Measurements from ENCODE around the gene TSC2. TPM values are rescaled to one million over a fixed set of nuclear protein-coding genes. Genes with fewer than 3 reads are reported as not detected.

TSC2 gene
- 29.4 and 80.4 TPM in 2 replicates for total RNA-seq (ENCODE audit: low replicate concordance)

DNA sequence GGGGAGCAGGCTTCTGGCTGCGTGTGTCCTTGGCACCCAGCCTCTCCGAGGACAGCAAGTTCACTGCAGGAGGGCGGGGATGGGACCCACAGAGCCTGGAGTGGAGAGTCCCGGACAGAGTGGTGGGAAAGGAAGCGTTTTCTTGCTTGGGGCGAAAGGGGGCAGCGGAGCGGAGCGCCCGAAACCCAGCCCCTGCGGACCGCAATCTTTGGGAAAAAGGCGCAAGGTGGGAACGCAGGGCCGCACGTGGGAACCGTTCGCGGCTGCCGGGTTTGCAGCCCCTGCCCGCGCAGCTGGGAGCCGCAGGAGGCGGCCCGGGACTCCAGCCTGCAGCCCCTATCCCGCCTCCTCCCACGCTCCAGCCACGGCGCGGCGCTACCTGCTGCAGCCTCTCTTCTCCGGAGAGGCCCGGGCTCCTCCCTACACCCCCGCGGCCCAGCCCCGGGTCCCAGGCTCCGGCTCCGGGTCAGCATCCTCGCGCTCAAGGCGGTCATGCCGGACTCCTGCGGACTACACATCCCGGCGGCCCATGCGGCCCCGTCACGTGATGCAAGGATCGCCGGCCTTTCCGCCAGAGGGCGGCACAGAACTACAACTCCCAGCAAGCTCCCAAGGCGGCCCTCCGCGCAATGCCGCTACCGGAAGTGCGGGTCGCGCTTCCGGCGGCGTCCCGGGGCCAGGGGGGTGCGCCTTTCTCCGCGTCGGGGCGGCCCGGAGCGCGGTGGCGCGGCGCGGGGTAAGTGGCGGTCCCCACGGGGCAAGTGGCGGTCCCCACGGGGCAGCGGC is at the start of gene TSC2, which contains the start of gene NTHL1:
TSC2 (plus strand) TSS at position 656 of the 786 bp plus-strand sequence. CDS start 631 bp downstream, outside the sequence.
NTHL1 (minus strand) TSS at position 505 of the 786 bp plus-strand sequence; CDS start at position 494, 11 bp downstream.

DNA sequence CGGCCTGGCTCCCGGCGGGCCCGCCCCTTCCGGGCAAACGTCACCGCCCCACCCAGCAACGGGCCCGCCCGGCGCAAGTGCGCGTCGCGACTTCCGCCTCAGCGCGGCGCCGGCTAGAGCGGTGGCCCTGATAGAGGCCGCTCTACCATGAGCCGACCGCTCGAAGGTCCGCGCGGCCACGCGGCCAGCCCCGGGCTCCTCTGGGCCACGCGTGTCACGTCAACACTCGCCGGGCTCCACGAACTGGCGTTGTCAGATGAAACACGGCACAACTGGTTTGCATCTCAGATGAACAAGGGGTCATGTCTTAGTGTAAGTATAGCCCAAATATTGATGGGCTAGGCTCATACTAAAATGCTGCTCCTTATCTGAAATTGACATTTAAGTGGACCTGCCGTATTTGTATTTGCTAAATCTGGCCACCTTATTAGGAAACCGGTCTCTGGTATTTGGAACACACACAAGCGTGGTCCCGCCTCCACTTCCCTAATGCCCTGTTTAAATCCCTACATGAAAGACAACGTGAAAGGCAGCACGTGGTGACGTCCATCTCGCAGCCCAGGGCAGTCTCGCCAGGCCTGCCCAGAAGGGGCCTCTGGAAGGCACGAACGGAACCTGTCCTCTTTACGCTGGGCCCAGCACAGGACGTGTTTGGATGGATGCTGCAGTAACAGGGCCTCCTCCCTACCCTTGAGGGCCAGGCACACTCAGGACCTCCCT is 37.8 kb upstream of the TSC2 start, which contains the start of gene ZNF598:
ZNF598 (minus strand) TSS at position 31 of the 720 bp plus-strand sequence.

DNA sequence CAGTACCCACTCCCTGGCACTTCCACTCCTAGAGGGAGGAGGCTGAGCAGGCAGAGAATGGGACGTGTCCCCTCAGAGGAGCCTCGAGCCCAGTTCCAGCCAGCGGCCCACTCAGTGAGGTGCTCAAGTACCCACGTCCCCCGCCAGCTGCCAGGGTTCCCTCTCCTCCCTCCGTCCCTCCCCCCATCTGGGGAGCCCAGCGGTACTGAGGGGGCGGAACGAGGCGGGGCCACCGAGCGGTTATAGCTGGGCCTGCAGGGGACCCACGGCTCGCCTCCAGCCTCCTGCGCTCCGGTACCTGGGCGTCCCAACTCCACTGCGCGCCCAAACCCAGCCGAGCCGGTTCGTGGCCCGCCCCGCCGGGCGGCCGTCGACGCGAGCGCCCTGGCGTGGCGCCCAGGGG is 28.3 kb upstream of the TSC2 start, which contains the start of gene NPW:
NPW (plus strand) TSS at position 268 of the 403 bp plus-strand sequence.

DNA sequence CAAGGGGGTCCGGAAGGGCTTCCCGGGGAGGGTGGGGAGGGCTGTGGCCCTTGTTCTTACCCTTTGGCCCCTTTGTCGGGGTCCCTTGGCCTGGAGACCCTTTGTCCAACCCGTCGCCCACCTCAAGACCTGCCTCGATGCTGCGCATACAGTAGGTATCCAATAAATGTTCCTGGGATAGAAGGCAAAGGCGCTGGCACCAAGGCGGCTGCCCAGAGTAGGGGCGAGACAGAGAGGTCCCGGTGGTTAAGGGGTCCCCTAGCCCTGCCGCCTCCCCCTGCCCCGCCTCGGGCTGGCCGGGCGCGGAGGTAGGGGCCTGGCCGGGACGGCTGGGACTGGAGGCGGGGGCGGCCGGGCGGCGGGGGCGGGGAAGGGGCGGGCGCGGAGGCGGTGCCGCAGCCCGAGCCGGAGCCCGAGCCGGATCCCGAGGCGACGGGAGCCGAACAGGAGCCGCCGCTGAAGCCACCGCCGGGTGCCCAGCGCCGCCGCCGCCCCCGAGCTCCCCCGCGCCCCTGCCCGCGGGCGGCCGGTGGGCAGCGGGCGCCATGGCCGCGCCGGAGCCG is 21.2 kb upstream of the TSC2 start, which contains the start of gene NHERF2:
NHERF2 (plus strand) TSS at position 442 of the 563 bp plus-strand sequence; CDS start at position 546, 104 bp downstream.

DNA sequence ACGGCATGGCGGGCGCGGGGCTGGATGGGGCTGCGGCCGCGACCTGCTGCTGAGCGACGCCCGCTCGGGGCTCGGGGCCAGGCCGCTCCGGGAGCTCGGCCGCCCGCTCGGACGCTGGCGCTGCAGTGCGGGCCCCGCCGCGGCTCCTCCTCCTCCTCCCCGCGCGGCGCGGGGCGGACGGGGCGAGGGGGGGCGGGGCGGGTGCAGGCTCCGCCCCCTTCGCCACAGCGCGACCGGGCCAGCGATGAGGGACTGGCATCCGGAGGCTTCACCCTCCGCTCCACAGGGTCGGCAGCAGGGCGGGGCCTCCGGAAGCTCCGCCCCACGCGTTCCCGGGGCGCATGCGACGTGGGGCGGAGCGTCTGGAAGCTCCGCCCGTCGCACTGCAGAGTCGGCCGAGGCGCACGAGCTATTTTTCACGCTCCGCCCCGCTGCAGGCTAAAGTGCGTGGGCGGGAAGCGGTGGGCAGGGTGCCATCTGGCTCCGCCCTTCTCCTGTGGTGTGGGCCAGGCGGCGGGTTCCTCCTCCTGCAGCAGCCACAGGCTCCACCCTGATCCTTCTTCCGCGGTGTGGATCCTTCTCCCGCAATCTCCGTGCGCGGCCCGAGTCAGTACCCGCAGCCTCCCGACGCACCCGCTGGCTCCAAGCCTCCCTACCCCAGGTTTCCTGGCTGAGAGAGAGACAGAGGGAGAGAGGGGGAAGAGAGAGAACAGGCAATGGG is 88.1 kb downstream of the TSC2 start, which contains the start of gene PKD1:
PKD1 (minus strand) TSS at position 129 of the 721 bp plus-strand sequence. CDS start 209 bp downstream, outside the sequence.

Other genes starting within 250 kb of the TSC2 start
- gene HAGH, start 221.2 kb upstream of the TSC2 start, total RNA-seq (ENCODE audit: low replicate concordance) = 51.5 and 65.6 TPM in 2 replicates
- 71.6 and 134 TPM in 2 replicates for gene FAHD1, start 220.8 kb upstream of the TSC2 start, total RNA-seq (ENCODE audit: low replicate concordance)
- 0.23 TPM in 1 of 2 replicates, not detected in the other for gene MEIOB, start 175.8 kb upstream of the TSC2 start, total RNA-seq (ENCODE audit: low replicate concordance)
- not detected in 2 replicates for gene HS3ST6, start 129.6 kb upstream of the TSC2 start, total RNA-seq (ENCODE audit: low replicate concordance)
- 4.8 and 8.5 TPM in 2 replicates for gene MSRB1, start 104.8 kb upstream of the TSC2 start, total RNA-seq (ENCODE audit: low replicate concordance)
- 0.12 TPM in 1 of 2 replicates, not detected in the other for gene RPL3L, start 93.3 kb upstream of the TSC2 start, total RNA-seq (ENCODE audit: low replicate concordance)
- gene NDUFB10, start 88.4 kb upstream of the TSC2 start, total RNA-seq (ENCODE audit: low replicate concordance) = 221 and 281 TPM in 2 replicates
- gene RPS2, start 83.2 kb upstream of the TSC2 start, total RNA-seq (ENCODE audit: low replicate concordance) = 3,947 and 4,144 TPM in 2 replicates
- not detected in 2 replicates for gene RNF151, start 81.1 kb upstream of the TSC2 start, total RNA-seq (ENCODE audit: low replicate concordance)
- gene TBL3, start 75.9 kb upstream of the TSC2 start, total RNA-seq (ENCODE audit: low replicate concordance) = 36.2 and 36.5 TPM in 2 replicates
- not detected in 2 replicates for gene NOXO1, start 66.5 kb upstream of the TSC2 start, total RNA-seq (ENCODE audit: low replicate concordance)
- 6.4 and 11.7 TPM in 2 replicates for gene GFER, start 63.8 kb upstream of the TSC2 start, total RNA-seq (ENCODE audit: low replicate concordance)
- 0.94 and 4.9 TPM in 2 replicates for gene SYNGR3, start 58.0 kb upstream of the TSC2 start, total RNA-seq (ENCODE audit: low replicate concordance)
- gene ZNF598, start 38.2 kb upstream of the TSC2 start, total RNA-seq (ENCODE audit: low replicate concordance) = 9.9 and 12.0 TPM in 2 replicates
- gene NPW, start 28.2 kb upstream of the TSC2 start, total RNA-seq (ENCODE audit: low replicate concordance) = 0.23 and 0.60 TPM in 2 replicates
- 8.2 and 48.6 TPM in 2 replicates for gene NHERF2, start 21.1 kb upstream of the TSC2 start, total RNA-seq (ENCODE audit: low replicate concordance)
- 33.1 and 36.3 TPM in 2 replicates for gene NTHL1, start 151 bp upstream of the TSC2 start, total RNA-seq (ENCODE audit: low replicate concordance)
- 63.7 and 174 TPM in 2 replicates for gene PKD1, start 87.9 kb downstream of the TSC2 start, total RNA-seq (ENCODE audit: low replicate concordance)
- gene RAB26, start 100.6 kb downstream of the TSC2 start, total RNA-seq (ENCODE audit: low replicate concordance) = 1.3 and 1.5 TPM in 2 replicates
- gene TRAF7, start 107.8 kb downstream of the TSC2 start, total RNA-seq (ENCODE audit: low replicate concordance) = 37.0 and 49.5 TPM in 2 replicates
- gene CASKIN1, start 148.6 kb downstream of the TSC2 start, total RNA-seq (ENCODE audit: low replicate concordance) = 0.08 and 0.47 TPM in 2 replicates
- 16.5 and 19.7 TPM in 2 replicates for gene MLST8, start 157.5 kb downstream of the TSC2 start, total RNA-seq (ENCODE audit: low replicate concordance)
- 2.9 and 4.0 TPM in 2 replicates for gene BRICD5, start 162.9 kb downstream of the TSC2 start, total RNA-seq (ENCODE audit: low replicate concordance)
- 5.3 and 9.5 TPM in 2 replicates for gene PGP, start 166.9 kb downstream of the TSC2 start, total RNA-seq (ENCODE audit: low replicate concordance)
- gene E4F1, start 175.6 kb downstream of the TSC2 start, total RNA-seq (ENCODE audit: low replicate concordance) = 26.2 and 33.9 TPM in 2 replicates
- gene DNASE1L2, start 188.5 kb downstream of the TSC2 start, total RNA-seq (ENCODE audit: low replicate concordance) = 0.38 and 1.1 TPM in 2 replicates
- 15.2 and 32.6 TPM in 2 replicates for gene ECI1, start 203.6 kb downstream of the TSC2 start, total RNA-seq (ENCODE audit: low replicate concordance)
- 19.3 and 47.3 TPM in 2 replicates for gene RNPS1, start 220.1 kb downstream of the TSC2 start, total RNA-seq (ENCODE audit: low replicate concordance)